Activated T-cell treated with anti-CD3 and anti-CD28 coated beads, Interleukin-2, amount 50 U/mL, for 48 hours (primary cell): Measurements from ENCODE around the gene TDRD12.

Experiments used
- DNase-seq, 2 experiments: peaks; one replicate each; pipeline ENCODE4 v3.0.0-alpha.2; 2020

The TDRD12 gene

DNA sequence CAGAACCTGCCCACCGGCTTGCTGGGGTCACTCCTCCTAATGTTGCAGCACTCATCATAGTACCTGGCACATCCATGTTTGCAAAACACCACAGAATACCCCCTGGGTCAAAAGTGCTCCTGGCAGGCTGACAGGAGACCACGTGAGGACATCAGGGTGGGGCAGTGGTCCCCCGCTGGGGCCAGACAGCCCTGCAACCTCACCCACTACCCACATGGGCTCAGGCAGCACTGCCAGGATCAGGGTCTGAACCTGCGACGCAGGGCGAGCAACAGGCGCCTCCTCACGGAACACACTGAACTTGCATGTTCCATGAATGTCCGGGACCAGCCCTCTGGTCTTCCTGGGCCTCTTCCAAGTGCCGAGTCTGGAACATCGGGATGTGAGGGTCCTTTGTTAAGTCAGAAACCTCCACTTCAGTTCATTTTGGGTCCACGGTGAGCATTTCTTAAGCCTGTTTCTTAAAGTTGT is 151.4 kb downstream of the TDRD12 start:
- no peak for DNase-seq

DNA sequence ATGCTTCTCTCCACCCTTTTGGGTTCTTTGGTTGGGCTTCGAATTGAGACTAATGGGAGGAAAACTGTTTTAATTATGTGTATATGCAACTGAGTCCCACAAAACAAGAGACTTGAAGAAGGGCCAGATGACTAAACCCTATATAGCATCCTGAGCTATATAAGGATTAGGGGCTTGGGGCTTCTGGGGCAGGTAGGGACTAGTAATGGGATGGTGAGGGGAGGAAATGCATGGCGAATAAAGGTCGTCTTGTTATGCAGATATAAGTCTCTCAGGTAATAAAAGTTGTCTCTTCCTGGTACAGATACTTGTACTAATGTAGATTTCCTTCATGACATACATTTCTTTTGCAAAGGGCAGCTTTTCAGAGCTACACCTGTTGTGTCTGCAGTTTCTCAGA is 152.8 kb downstream of the TDRD12 start:
- no peak for DNase-seq

DNA sequence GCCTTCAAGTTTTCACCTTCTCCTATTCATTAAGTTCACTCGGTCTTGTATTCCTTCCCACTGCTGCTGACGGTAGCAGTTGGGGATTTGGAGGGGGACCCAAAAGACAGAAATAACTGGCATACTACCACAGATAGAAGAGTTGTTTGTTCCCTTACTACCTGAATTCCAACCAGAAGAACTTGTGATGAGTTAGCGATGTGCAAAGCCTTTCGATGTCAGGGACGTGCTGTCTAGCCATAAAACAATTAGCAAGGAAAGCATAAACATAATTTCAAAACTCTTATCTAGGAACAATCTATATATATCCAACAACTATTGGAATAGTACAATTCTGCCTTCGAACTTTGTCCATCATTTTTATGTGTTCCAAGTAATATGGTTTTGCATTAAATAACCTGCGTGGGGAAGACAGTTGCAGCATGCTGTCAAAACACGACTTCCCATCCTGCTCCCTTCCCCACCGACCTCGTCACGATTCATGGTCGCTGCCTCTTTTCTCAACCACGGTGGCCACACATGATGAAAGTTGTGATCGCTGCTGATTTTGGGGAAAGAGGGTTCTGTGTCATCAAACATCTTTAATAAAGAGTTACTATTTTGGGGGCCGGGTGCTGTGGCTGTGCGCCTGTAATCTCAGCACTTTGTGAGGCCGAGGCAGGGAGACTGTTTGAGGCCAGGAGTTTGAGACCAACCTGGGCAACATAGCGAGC is 153.8 kb downstream of the TDRD12 start:
- DNase-seq: peak; percentile 43 to 49

DNA sequence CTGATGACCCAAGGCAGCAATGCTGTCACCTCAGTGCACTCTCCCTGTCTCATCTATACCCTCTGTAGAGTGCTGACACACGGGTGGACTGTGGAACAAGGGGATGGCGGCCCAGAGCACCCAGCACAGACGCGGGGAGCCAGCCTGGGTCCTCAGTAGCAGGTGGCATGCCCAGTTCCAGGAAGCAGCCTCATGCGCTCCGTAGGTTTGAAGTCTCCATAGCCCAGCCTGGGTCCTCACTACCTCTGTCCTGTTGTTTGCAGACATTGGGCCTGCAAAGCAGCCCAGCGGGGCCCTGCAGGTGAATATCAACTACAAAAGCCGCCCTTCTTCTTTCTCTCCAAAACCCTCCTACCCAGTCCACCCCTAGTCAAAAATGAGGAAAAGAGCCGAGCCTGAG is 155.0 kb downstream of the TDRD12 start:
- no peak for DNase-seq

DNA sequence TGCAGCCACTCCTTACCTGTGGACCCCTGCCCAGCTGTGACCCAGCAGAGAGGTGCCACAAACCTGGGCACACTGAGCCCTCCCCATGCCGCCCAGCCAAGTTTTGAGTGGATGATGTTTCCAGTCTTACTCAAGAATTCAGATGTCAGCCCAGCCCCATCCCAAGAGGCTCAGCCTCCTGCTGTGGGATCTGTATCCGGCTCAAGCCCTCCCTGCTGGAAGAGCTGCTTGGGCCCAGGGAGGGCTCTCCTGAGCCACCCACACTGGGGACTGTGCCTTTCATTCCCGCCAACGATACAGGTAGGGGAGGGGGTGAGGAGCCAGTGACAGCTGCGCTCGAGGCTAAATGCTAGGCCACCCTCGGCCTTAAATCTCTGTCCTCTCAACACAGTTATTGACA is 155.9 kb downstream of the TDRD12 start:
- no peak for DNase-seq

DNA sequence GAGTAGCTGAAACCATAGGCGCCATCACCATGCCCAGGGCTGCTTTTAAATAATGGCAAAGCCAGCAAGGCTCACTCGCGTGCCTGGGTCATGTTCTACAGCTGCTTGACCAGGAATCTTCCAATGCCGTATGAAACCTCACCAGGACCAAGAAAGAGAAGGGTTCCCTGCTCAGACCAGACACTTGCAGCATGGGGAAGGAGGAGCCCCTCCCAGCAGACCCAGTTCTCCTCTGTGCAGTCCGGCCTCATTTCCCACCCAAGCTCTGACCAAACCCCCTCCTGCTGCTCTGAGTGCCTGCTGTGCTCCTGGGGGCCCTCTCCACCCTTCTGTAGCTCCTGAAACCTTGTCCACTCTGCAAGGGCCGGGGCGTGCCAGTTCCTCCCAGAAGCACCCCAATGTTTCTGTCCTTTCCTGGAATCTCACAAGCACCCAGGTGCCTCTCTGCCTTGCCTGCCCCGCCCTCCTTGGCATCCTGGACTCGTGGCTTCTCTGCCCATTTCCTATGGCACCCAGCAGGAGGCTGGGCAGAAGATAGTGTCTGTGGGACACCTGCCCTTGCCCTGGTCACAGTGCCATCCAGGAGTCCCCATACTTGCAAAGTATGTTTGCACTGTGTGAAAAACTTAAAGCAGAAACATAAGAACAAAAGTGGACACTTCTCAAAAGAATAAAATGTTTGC is 156.8 kb downstream of the TDRD12 start:
- DNase-seq: no peak

DNA sequence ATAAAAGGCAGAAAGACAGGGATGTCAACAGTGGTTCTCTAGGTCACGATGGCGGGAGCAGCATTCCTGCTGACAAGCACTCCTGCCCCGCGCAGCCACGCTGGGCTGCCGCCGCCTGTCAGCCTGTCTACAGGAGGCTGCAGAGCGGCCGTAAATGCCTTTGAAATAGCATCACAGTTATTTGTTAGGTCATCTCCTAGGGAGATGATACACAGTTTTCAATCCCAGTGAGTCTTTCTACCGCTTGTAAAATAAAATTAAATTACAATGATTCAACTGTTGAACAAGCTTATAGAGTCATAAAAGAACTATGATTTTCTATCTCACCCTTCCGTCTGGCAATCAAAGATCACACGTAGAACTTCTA is 157.3 kb downstream of the TDRD12 start:
- no peak for DNase-seq
